GM19324 (cell line): Measurements from ENCODE around the gene ASPHD2.

Source experiments
- ATAC-seq: cut with Tn5 transposase; IDR thresholded peaks from one replicate; pipeline ENCODE4 v1.9.1; 2021; ENCODE audit warnings: mild to moderate bottlenecking, moderate library complexity; ENCODE audit not compliant: unreplicated experiment, low FRiP score

The ASPHD2 gene

GRCh38 chr22:26444777-26445176 lies 15.7 kb downstream of the ASPHD2 start:
- ATAC-seq: no peak

GRCh38 chr22:26445577-26446275 lies 16.7 kb downstream of the ASPHD2 start:
- ATAC-seq: no peak

- no peak for ATAC-seq
These were observed 17.9 kb downstream of the ASPHD2 start for GRCh38 chr22:26446808-26447515.

- no peak for ATAC-seq
These were observed 18.7 kb downstream of the ASPHD2 start for GRCh38 chr22:26447584-26448329.

GRCh38 chr22:26448334-26448733 lies 19.3 kb downstream of the ASPHD2 start:
- no peak for ATAC-seq

GRCh38 chr22:26448941-26449340 lies 19.9 kb downstream of the ASPHD2 start:
- ATAC-seq: no peak

GRCh38 chr22:26450453-26451185 lies 21.6 kb downstream of the ASPHD2 start:
- no peak for ATAC-seq

GRCh38 chr22:26452236-26453016 lies 23.4 kb downstream of the ASPHD2 start:
- no peak for ATAC-seq

- no peak for ATAC-seq
These were observed 24.2 kb downstream of the ASPHD2 start for GRCh38 chr22:26453216-26453615.

- ATAC-seq: no peak
These were observed 24.9 kb downstream of the ASPHD2 start for GRCh38 chr22:26453812-26454500.

GRCh38 chr22:26457661-26458272 lies 28.7 kb downstream of the ASPHD2 start:
- no peak for ATAC-seq

GRCh38 chr22:26460202-26460601 lies 31.1 kb downstream of the ASPHD2 start:
- ATAC-seq: no peak

- no peak for ATAC-seq
These were observed 32.2 kb downstream of the ASPHD2 start for GRCh38 chr22:26461188-26461810.

GRCh38 chr22:26462051-26462450 lies 33.0 kb downstream of the ASPHD2 start:
- no peak for ATAC-seq

- ATAC-seq: no peak
These were observed 33.6 kb downstream of the ASPHD2 start for GRCh38 chr22:26462641-26463040.

GRCh38 chr22:26463101-26463661 lies 34.1 kb downstream of the ASPHD2 start:
- no peak for ATAC-seq

GRCh38 chr22:26463688-26464087 lies 34.6 kb downstream of the ASPHD2 start:
- no peak for ATAC-seq

GRCh38 chr22:26464312-26464711 lies 35.3 kb downstream of the ASPHD2 start:
- ATAC-seq: no peak
